Mucosa of rectum (tissue), 2 donors: ENCODE measurements around the gene MYBL2.

Experiments used
- H3K27ac ChIP-seq, 2 donors: one replicate each; pipeline ENCODE4 v1.7.0; 2013; ENCODE audit warnings: inconsistent platforms in 2 of 2, low read depth in 2 of 2, low read length in 2 of 2
- H3K27me3 ChIP-seq, 2 donors: one replicate each; pipeline ENCODE4 v1.7.0; 2013; ENCODE audit warnings: low read length in 2 of 2; ENCODE audit not compliant: control insufficient read depth in 2 of 2, insufficient read depth in 2 of 2
- H3K36me3 ChIP-seq, 2 donors: one replicate each; pipeline ENCODE4 v1.7.0; 2013; ENCODE audit warnings: low read length in 2 of 2; ENCODE audit not compliant: control insufficient read depth in 2 of 2, insufficient read depth in 2 of 2
- H3K4me1 ChIP-seq, 2 donors: one replicate each; pipeline ENCODE4 v1.7.0; 2013; ENCODE audit warnings: low read length in 2 of 2, mild to moderate bottlenecking in 1 of 2; ENCODE audit not compliant: control insufficient read depth in 2 of 2, insufficient read depth in 2 of 2
- H3K4me3 ChIP-seq, 2 donors: one replicate each; pipeline ENCODE4 v1.7.0; 2013; ENCODE audit warnings: low read length in 2 of 2
- H3K9ac ChIP-seq, 2 donors: one replicate each; pipeline ENCODE4 v1.7.0; 2013; ENCODE audit warnings: low read length in 2 of 2, low read depth in 1 of 2, mild to moderate bottlenecking in 1 of 2
- H3K9me3 ChIP-seq, 2 donors: one replicate each; pipeline ENCODE4 v1.7.0; 2013; ENCODE audit warnings: low read length in 2 of 2; ENCODE audit not compliant: control insufficient read depth in 2 of 2
- donor health status: healthy.
- donor health status: Normal muscosa, but diverticular disease.

Gene MYBL2

DNA sequence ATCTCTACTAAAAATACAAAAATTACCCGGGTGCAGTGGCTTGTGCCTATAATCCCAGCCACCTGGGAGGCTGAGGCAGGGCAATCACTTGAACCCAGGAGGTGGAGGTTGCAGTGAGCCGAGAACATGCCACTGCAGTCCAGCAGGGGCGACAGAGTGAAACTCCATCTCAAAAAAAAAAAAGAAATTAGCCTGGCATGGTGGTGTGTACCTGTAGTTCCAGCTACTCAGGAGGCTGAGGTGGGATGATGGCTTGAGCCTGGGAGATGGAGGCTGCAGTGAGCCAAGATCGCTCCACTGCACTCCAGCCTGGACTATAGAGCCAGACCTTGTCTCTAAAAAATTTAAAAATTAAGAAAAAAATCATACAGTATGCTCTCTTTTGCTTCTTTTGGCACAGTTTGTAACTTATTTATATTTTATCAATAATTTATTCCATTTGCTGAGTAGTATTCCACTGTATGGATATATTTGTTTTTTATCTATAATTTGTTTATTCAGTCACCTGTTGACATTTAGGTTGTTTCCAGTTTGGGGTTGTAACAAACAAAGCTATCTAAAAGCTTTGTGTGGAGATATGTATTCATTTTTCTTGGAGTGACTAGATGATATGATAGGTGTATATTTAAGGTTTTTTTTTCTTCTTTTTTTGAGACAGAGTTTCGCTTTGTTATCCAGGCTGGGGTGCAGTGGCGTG is 8.0 kb upstream of the MYBL2 start:
- peaks cover 11% of the 10 kb centered on the region in 2 donors for H3K4me1 ChIP-seq
- no peak overlapping the region for H3K9ac ChIP-seq
- no peaks in the 10 kb centered on the region for H3K36me3 ChIP-seq
- no peaks in the 10 kb centered on the region for H3K27me3 ChIP-seq
- H3K27ac ChIP-seq, result no peak overlapping the region
- H3K9me3 ChIP-seq, result no peaks in the 10 kb centered on the region
- no peak overlapping the region for H3K4me3 ChIP-seq

DNA sequence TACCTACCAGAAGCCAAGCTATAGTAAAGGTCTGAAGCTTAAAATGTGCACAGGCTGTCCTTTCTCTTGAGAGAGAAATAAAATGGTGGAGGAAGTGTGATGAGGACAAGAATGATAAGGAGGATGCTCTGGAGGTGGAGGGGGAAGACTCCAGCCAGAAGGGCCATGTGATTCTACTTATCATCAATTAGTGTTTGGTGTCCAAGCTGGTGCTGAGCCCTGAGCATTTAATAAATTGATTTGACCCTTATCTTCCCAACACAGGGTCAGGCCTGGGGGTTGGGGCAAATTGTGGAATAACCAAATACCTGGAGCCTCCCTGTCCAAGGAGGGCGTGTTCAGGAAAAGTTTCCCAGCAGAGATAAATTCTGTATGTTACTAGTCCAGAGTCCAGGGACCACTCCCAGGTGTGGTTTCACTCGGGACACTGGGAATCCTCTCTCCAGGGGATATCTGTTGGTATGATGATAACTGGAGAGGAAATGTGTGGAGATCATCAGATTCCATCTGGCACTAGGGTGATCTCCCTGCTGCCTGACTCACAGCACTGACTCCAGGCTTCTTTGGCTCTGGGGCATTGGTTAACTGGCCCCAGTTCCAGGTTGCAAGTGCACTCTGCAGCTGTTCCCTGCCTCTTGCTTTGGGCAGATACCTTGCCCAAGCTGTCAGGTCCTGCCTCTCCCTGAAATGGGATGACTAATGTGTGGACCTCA is 3.8 kb upstream of the MYBL2 start:
- H3K4me1 ChIP-seq, result peaks cover 10 to 12% of the 10 kb centered on the region in 2 donors
- H3K36me3 ChIP-seq, result no peaks in the 10 kb centered on the region
- H3K9ac ChIP-seq, result no peak overlapping the region
- no peak overlapping the region for H3K4me3 ChIP-seq
- H3K27ac ChIP-seq, result no peak overlapping the region
- H3K27me3 ChIP-seq, result no peaks in the 10 kb centered on the region
- no peaks in the 10 kb centered on the region for H3K9me3 ChIP-seq

DNA sequence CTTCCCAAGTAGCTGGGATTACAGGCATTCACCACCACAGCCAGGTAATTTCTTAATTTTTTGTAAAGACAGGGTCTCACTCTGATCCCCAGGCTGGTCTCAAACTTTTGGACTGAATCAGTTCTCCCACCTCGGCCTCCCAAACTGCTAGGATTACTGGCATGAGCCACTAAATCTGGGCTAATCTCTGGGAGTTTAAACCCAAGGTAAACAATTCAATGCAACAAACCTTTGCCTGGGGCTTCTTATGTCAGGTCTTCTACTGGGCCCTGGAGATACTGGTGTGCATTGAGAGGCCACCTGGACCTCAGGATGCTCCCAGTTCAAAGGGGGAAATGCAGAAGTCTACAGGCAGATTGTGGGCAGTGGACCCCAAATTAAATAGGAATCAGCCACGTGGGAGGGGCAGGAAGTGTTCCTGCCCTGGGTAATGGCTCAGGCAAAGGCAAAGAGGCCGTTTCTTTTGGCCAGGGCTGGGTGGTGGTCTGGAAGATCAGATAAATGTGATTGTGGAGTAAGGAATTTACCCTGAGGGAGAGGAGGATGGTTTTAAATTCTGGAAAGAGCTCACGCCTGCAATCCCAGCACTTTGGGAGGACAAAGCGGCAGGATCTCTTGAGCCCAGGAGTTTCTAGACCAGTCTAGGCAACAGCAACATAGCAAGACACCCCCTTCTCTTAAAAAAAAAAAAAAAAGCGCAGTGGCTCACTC is 1.3 kb upstream of the MYBL2 start:
- H3K36me3 ChIP-seq, result no peaks in the 10 kb centered on the region
- H3K9ac ChIP-seq, result no peak overlapping the region
- H3K27ac ChIP-seq, result no peak overlapping the region
- H3K27me3 ChIP-seq, result no peaks in the 10 kb centered on the region
- H3K4me1 ChIP-seq, result peaks cover 9 to 10% of the 10 kb centered on the region in 2 donors
- H3K9me3 ChIP-seq, result no peaks in the 10 kb centered on the region
- H3K4me3 ChIP-seq, result no peak overlapping the region

DNA sequence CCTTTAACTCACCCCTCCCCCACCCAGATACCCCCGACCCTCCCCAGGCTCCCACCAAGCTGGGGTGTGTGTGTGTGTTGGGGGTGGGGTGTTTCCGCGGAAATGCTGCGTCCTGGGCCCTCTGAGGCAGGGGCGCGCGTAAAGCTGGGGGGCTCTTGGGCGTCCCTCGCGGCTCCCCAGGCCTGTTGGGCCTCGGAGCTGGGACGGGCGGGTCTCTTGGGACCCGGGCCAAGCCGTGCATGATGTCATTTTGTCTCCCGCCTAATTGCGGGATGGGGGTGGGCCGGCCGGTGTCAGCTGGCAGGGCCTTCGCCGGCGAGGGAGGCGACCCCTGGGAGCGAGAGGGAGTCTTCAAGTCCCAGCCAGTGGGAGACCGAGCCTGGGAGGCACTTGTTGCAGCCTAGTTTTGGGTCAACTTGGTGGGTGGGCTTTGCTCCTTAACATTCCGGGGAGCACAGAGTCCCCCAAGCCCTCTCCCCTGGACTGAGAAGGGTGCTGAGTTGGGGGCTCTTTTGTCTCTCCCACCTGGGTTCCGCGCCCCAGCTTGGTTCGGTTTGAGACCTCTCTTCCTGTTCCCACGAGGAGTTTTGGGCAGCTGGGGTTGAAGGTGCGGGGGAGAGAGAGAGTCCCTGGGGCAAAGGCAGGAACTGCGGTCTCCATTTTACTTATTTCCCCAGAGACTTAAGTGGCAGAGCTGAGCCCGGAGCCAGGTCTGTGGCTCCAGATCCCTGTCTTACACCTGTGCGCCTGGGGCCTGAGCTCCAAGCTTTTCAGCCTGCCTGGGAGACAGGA is 623 bp downstream of the MYBL2 start:
- peak overlapping the region; percentile 35 to 38 for H3K4me3 ChIP-seq
- H3K36me3 ChIP-seq, result no peaks in the 10 kb centered on the region
- peaks cover 9 to 10% of the 10 kb centered on the region in 2 donors for H3K4me1 ChIP-seq
- no peak overlapping the region for H3K9ac ChIP-seq
- H3K27me3 ChIP-seq, result no peaks in the 10 kb centered on the region
- no peaks in the 10 kb centered on the region for H3K9me3 ChIP-seq
- no peak overlapping the region for H3K27ac ChIP-seq

DNA sequence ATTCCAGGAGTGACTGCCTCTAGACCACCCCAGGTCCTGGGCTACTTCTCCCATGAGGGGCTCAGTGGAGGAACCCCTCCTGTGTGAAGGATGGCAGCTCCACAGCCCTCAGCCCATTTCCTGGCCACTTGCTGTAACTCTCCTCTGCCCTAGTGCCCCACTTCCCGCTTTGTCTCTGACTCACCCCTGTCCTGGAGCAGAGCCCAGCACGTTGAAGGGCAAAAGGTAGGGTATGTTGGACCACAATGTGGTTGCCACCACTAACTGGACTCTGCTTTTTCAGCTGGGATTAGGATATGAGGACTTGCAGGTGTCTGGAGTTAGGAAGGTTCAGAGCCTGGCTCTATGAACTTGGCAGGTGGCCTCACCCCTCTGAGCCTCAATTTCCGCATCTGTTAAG is 2.4 kb downstream of the MYBL2 start:
- Histone ChIP-seq H3K9ac (no peak overlapping the region), H3K27ac (no peak overlapping the region), H3K4me3 (no peak overlapping the region), H3K9me3 (no peaks in the 10 kb centered on the region), H3K27me3 (no peaks in the 10 kb centered on the region), H3K4me1 (peaks cover 6% of the 10 kb centered on the region in 2 donors), H3K36me3 (no peaks in the 10 kb centered on the region)

DNA sequence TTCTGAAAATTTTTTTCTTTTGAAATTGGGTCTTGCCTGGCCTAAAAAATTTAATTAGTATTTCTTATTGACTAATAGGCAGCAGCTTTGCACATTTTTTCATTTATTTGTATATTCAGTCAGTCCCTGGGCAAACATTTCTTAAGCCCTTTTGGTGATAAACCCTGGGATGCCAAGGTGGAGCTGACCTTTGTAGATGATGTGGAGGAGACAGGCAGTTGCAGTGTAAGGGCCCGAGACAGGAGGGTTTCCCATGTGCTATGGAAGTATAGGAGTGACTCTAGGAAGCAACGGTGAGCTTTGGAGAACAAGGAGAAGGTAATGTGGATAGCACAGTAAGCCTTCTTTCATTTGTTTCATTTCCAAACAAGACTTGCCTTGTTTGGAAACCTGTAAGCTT is 3.5 kb downstream of the MYBL2 start:
- H3K27me3 ChIP-seq, result no peaks in the 10 kb centered on the region
- no peaks in the 10 kb centered on the region for H3K36me3 ChIP-seq
- no peaks in the 10 kb centered on the region for H3K9me3 ChIP-seq
- no peak overlapping the region for H3K9ac ChIP-seq
- no peak overlapping the region for H3K27ac ChIP-seq
- peaks cover 6% of the 10 kb centered on the region in 2 donors for H3K4me1 ChIP-seq
- no peak overlapping the region for H3K4me3 ChIP-seq

DNA sequence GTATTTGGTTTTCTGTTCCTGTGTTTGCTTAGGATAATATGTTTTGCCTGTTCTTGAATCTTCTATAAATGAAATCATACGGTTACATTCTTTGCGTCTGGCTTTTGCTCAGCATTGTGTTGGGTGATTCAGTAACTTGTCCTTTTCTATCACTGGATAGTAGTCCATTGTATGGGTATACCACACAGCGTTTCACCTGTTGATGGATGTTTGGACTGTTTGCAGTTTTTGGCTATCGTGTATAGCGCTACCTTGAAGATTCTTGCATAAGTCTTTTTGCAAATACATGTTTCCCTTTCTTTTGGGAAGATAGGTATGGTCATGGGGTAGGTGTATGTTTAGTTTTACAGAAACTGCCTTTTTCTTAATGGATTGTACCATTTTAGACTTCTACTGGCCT is 9.5 kb downstream of the MYBL2 start:
- Histone ChIP-seq H3K27me3 (no peaks in the 10 kb centered on the region), H3K27ac (no peak overlapping the region), H3K4me3 (no peak overlapping the region), H3K9me3 (no peaks in the 10 kb centered on the region), H3K4me1 (no peaks in the 10 kb centered on the region), H3K36me3 (no peaks in the 10 kb centered on the region), H3K9ac (no peak overlapping the region)

DNA sequence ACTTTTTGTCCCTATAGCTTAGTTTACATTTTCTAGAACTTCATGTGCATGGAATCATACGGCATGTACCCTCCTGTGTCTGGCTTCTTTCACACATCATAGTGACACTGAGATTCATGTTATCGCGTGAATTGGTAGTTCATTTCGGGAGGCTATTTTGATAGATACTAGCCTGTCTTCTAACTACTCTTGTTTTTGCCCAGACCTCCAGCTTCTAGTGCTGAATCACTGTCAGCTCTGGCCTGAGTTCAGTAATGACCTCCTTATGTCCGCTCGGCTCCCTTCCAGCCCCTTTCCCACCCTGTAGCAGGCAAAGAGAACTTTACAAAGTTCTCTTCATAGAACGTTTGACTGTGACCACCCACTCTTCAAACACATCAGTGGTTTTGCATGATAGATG is 14.1 kb downstream of the MYBL2 start:
- Histone ChIP-seq H3K4me3 (peak overlapping the region in 1 of 2 donors; percentile 50), H3K4me1 (no peaks in the 10 kb centered on the region), H3K36me3 (no peaks in the 10 kb centered on the region), H3K27me3 (no peaks in the 10 kb centered on the region), H3K9ac (peak overlapping the region in 1 of 2 donors; percentile 32), H3K9me3 (no peaks in the 10 kb centered on the region), H3K27ac (peak overlapping the region; percentile 61 to 83)

DNA sequence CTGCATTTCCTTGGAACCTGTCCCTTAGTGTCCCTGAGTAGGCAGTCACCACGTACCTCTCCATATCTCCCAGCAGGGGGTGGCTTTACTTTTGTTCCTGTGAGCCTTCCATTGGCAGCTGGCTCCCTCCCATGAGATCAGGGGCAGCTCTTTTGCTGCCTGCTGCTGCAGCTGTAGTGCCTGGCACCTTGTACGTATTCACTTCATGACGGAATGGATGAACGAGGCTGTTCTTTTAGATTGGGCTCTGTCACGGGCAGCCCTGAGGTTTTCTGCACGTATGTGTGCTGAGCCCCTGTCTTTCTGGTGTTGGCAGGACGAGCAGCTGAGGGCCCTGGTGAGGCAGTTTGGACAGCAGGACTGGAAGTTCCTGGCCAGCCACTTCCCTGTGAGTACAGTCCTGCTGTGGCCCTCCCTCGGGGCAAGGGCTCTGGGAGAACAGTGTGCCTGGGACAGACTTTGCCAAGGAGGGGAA is 14.6 kb downstream of the MYBL2 start:
- peak overlapping the region in 1 of 2 donors; percentile 32 for H3K9ac ChIP-seq
- H3K4me1 ChIP-seq, result no peaks in the 10 kb centered on the region
- no peaks in the 10 kb centered on the region for H3K36me3 ChIP-seq
- H3K4me3 ChIP-seq, result peak overlapping the region; percentile 5 to 50
- H3K27me3 ChIP-seq, result no peaks in the 10 kb centered on the region
- H3K9me3 ChIP-seq, result no peaks in the 10 kb centered on the region
- peak overlapping the region; percentile 61 to 83 for H3K27ac ChIP-seq
